Measurements from ENCODE around the gene MPZL3. TPM values are rescaled to one million over a fixed set of nuclear protein-coding genes. Genes with fewer than 3 reads are reported as not detected.

The MPZL3 gene
- total RNA-seq, 1 experiment from 2014 or later, result 8.7 TPM

GRCh38 chr11:118260353-118260752 is 8.2 kb upstream of the MPZL3 start:
- no peak overlapping the region for H3K27ac ChIP-seq (ENCODE audit: low read depth, low read length)
- H3K9me2 ChIP-seq (ENCODE audit: insufficient read depth), result no peaks in the 10 kb centered on the region
- no peaks in the 10 kb centered on the region for H3K9me3 ChIP-seq (ENCODE audit: control insufficient read depth in 1 of 2, insufficient read depth in 1 of 2, low read depth in 1 of 2, low read length in 2 of 2)
- no peak overlapping the region for H3K4me2 ChIP-seq (ENCODE audit: low read length)
- ChIA-PET CTCF (no interaction called here), RAD21 (ENCODE audit: low non-redundant PET in 1 of 2, low total read pairs in 2 of 2, uncharacterized antibody in 2 of 2, unreplicated experiment in 2 of 2) (no interaction called here), POLR2A (interaction anchor here (1.3 kb wide), 1 partner anchor 17 kb away, joined by 3 read pairs; no protein-coding TSS in a partner anchor)
- H2AFZ ChIP-seq (ENCODE audit: low read depth, low read length, poor library complexity, severe bottlenecking), result no peak overlapping the region
- TF ChIP-seq SIN3A (IDR thresholded peaks at IDR 0.05; ENCODE audit: low read depth) (no peak), TCF7L2 (IDR thresholded peaks at IDR 0.05; ENCODE audit: borderline replicate concordance, extremely low read depth, insufficient read depth, insufficient read length) (no peak), ATF3 (IDR thresholded peaks at IDR 0.05) (no peak), RAD21 (IDR thresholded peaks at IDR 0.05; ENCODE audit: low read depth) (no peak), EGR1 (IDR thresholded peaks at IDR 0.05; ENCODE audit: low read depth) (no peak), ELF1 (IDR thresholded peaks at IDR 0.05; ENCODE audit: borderline replicate concordance, low read depth) (no peak), REST (IDR thresholded peaks at IDR 0.05; ENCODE audit: low read depth) (no peak), MAX (IDR thresholded peaks at IDR 0.05) (no peak), SP1 (IDR thresholded peaks at IDR 0.05; ENCODE audit: low read depth) (no peak), POLR2A (IDR thresholded peaks at IDR 0.05; ENCODE audit: borderline replicate concordance, extremely low read depth, insufficient read depth, insufficient read length) (no peak), JUND (IDR thresholded peaks at IDR 0.05) (no peak), SRF (IDR thresholded peaks at IDR 0.05; ENCODE audit: low read depth) (no peak), ZNF274 (IDR thresholded peaks at IDR 0.05; ENCODE audit: low read depth, low read length) (no peak), CEBPB (IDR thresholded peaks at IDR 0.05; ENCODE audit: low read depth) (no peak), YY1 (IDR thresholded peaks at IDR 0.05; ENCODE audit: extremely low read depth, insufficient replicate concordance, low read depth, low read length) (no peak), CBX3 (IDR thresholded peaks at IDR 0.05; ENCODE audit: low read depth) (no peak)
- intact Hi-C loops (cut with micrococcal nuclease), result no loop called here
- no peak overlapping the region for H3K4me3 ChIP-seq (replicated peaks in 1 of 2; ENCODE audit: low read depth in 1 of 2, low read length in 2 of 2)
- no peak for DNase-seq (ENCODE audit: low read depth, low spot score)
- H3K27me3 ChIP-seq (ENCODE audit: insufficient read depth, low read length), result no peaks in the 10 kb centered on the region
- no TSS peak for BruUV-seq (replicated peaks)
- no peak for ATAC-seq
- no peaks in the 10 kb centered on the region for H3K79me2 ChIP-seq (ENCODE audit: insufficient read depth, low read length)
- peaks cover 0 to 2% of the 10 kb centered on the region in 2 experiments; a peak in 1 of 4 replicates for H3K36me3 ChIP-seq (ENCODE audit: control insufficient read depth in 1 of 2, insufficient read depth in 2 of 2, low read length in 2 of 2)
- H4K20me1 ChIP-seq (ENCODE audit: insufficient read depth), result no peaks in the 10 kb centered on the region
- H3K9ac ChIP-seq (ENCODE audit: low read length), result no peak overlapping the region
- peaks cover 14 to 21% of the 10 kb centered on the region in 2 experiments; a peak in 3 of 4 replicates for H3K4me1 ChIP-seq (ENCODE audit: control insufficient read depth in 1 of 2, insufficient read depth in 2 of 2, low read length in 2 of 2)
